Neural cell (in vitro differentiated cells): ENCODE measurements around the gene FOXP4. TPM values are rescaled to one million over a fixed set of nuclear protein-coding genes. Genes with fewer than 3 reads are reported as not detected.

ENCODE experiments used
- H2AFZ ChIP-seq: fragments of 200-600, 300-800 bp; sonication (generic), shearing (Covaris generic); 2 replicates; pipeline ENCODE4 v1.6.0; 2014; ENCODE audit warnings: low read depth, mild to moderate bottlenecking, antibody characterized with exemption, low read length, moderate library complexity
- H3F3A ChIP-seq: fragments of 200-600 bp; shearing (Covaris generic); 2 replicates; pipeline ENCODE4 v1.6.1; 2016; ENCODE audit warnings: mild to moderate bottlenecking, moderate library complexity, mixed read lengths, antibody characterized with exemption, low read length; ENCODE audit not compliant: insufficient read depth, poor library complexity, severe bottlenecking
- H3K27ac ChIP-seq: fragments of 200-600, 300-800 bp; sonication (generic), shearing (Covaris generic); 2 replicates; pipeline ENCODE4 v1.5.1; 2014; ENCODE audit warnings: mild to moderate bottlenecking, low read length, moderate library complexity
- H3K27me3 ChIP-seq: fragments of 300-800, 200-600 bp; sonication (generic), shearing (Covaris generic); 2 replicates; pipeline ENCODE4 v1.6.0; 2014; ENCODE audit warnings: mild to moderate bottlenecking, low read depth, low read length, moderate library complexity; ENCODE audit not compliant: insufficient read depth
- H3K36me3 ChIP-seq: fragments of 300-800, 200-600 bp; sonication (generic), shearing (Covaris generic); 2 replicates; pipeline ENCODE4 v1.5.1; 2014; ENCODE audit warnings: mild to moderate bottlenecking, antibody characterized with exemption, low read length, moderate library complexity; ENCODE audit not compliant: insufficient read depth
- H3K4me2 ChIP-seq: fragments of 300-800, 200-600 bp; sonication (generic), shearing (Covaris generic); 2 replicates; pipeline ENCODE4 v1.6.0; 2014; ENCODE audit warnings: mild to moderate bottlenecking, low read length
- H3K4me3 ChIP-seq: fragments of 300-800, 200-600 bp; sonication (generic), shearing (Covaris generic); 2 replicates; pipeline ENCODE4 v1.5.1; 2014; ENCODE audit warnings: mild to moderate bottlenecking, low read length, moderate library complexity
- H3K79me2 ChIP-seq: fragments of 200-600 bp; shearing (Covaris generic); replicated peaks from 2 replicates; pipeline ENCODE4 v1.6.0; 2014; ENCODE audit warnings: mild to moderate bottlenecking, low read length, moderate library complexity; ENCODE audit not compliant: insufficient read depth
- H3K9ac ChIP-seq: fragments of 300-800, 200-600 bp; sonication (generic), shearing (Covaris generic); 2 replicates; pipeline ENCODE4 v1.6.1; 2016; ENCODE audit warnings: mild to moderate bottlenecking, low read length, mixed read lengths
- H3K9me2 ChIP-seq: fragments of 200-600 bp; shearing (Covaris generic); 2 replicates; pipeline ENCODE4 v1.6.1; 2016; ENCODE audit warnings: mild to moderate bottlenecking, low read length, mixed read lengths; ENCODE audit not compliant: insufficient read depth
- H3K9me3 ChIP-seq: fragments of 200-600, 300-800 bp; sonication (generic), shearing (Covaris generic); 2 replicates; pipeline ENCODE4 v1.6.1; 2016; ENCODE audit warnings: mild to moderate bottlenecking, mixed run types, low read length, moderate library complexity, mixed read lengths
- H4K20me1 ChIP-seq: fragments of 200-600 bp; shearing (Covaris generic); 2 replicates; pipeline ENCODE4 v1.6.1; 2016; ENCODE audit warnings: mild to moderate bottlenecking, mixed run types; ENCODE audit not compliant: insufficient read depth
- CTCF ChIP-seq: fragments of 450-650 bp; IDR thresholded peaks from 2 replicates; pipeline ENCODE4 v1.5.1; 2014; ENCODE audit warnings: antibody characterized with exemption, mild to moderate bottlenecking, moderate library complexity; ENCODE audit not compliant: poor library complexity, severe bottlenecking
- EP300 ChIP-seq: fragments of 450-650 bp; conservative IDR thresholded peaks from 2 replicates; pipeline ENCODE4 v1.6.1; 2014; ENCODE audit warnings: antibody characterized with exemption, mild to moderate bottlenecking, moderate library complexity; ENCODE audit not compliant: poor library complexity, severe bottlenecking
- EZH2 ChIP-seq: fragments of 200-600, 300-800 bp; shearing (Covaris generic), sonication (generic); IDR thresholded peaks from 2 replicates; pipeline ENCODE4 v1.6.1; 2014; ENCODE audit warnings: antibody characterized with exemption, low read length, borderline replicate concordance, mild to moderate bottlenecking; ENCODE audit not compliant: insufficient read depth, poor library complexity, severe bottlenecking
- MXI1 ChIP-seq: fragments of 450-650 bp; conservative IDR thresholded peaks from 2 replicates; pipeline ENCODE4 v1.6.1; 2014; ENCODE audit warnings: antibody characterized with exemption, mild to moderate bottlenecking; ENCODE audit not compliant: poor library complexity, severe bottlenecking
- POLR2AphosphoS5 ChIP-seq: IDR thresholded peaks from 2 replicates; pipeline ENCODE4 v1.6.1; 2012
- RAD21 ChIP-seq: fragments of 450-650 bp; conservative IDR thresholded peaks from 2 replicates; pipeline ENCODE4 v1.6.1; 2014; ENCODE audit warnings: antibody characterized with exemption, mild to moderate bottlenecking, moderate library complexity
- REST ChIP-seq: IDR thresholded peaks from 2 replicates; pipeline ENCODE4 v1.6.1; 2012; ENCODE audit warnings: borderline replicate concordance
- SMC3 ChIP-seq: fragments of 450-650 bp; conservative IDR thresholded peaks from 2 replicates; pipeline ENCODE4 v1.6.1; 2014; ENCODE audit warnings: antibody characterized with exemption, mild to moderate bottlenecking, moderate library complexity; ENCODE audit not compliant: poor library complexity
- TAF1 ChIP-seq: IDR thresholded peaks from 2 replicates; pipeline ENCODE4 v1.6.1; 2012; ENCODE audit warnings: low read depth
- polyA plus RNA-seq: library from polyadenylated mRNA; depleted of rRNA; stranded (reverse); fragments of >200 nt; gene quantifications from 2 replicates; pipeline ENCODE4 v1.2.3, GENCODE V29; 2014

FOXP4 gene
- polyA plus RNA-seq, 1 donor from 2014 or later = 7.1 TPM

- no peak for TF ChIP-seq EZH2
- no peak for TF ChIP-seq SMC3
- no peak for TF ChIP-seq POLR2AphosphoS5
- TF ChIP-seq TAF1 = no peak
- TF ChIP-seq CTCF = no peak
- TF ChIP-seq RAD21 = no peak
- no peak for TF ChIP-seq MXI1
- Histone ChIP-seq H4K20me1 (peaks cover 47% of the 10 kb centered on the region), H3K9me3 (no peaks in the 10 kb centered on the region), H3K4me3 (peak overlapping the region; percentile 93), H3K27ac (no peak overlapping the region), H3F3A (no peaks in the 10 kb centered on the region), H3K9ac (peak overlapping the region; percentile 80), H3K4me2 (peak overlapping the region; percentile 76), H2AFZ (no peak overlapping the region), H3K27me3 (peaks cover 13% of the 10 kb centered on the region), H3K79me2 (peaks cover 77% of the 10 kb centered on the region), H3K9me2 (no peaks in the 10 kb centered on the region), H3K36me3 (no peaks in the 10 kb centered on the region)
Observed at GRCh38 chr6:41549673-41550072, 3.5 kb downstream of the FOXP4 start.

- H3F3A ChIP-seq = no peaks in the 10 kb centered on the region
- no peaks in the 10 kb centered on the region for H3K9me3 ChIP-seq
- peaks cover 91% of the 10 kb centered on the region for H3K79me2 ChIP-seq
- H3K4me3 ChIP-seq = peak overlapping the region; percentile 93
- H3K9ac ChIP-seq = no peak overlapping the region
- H3K4me2 ChIP-seq = peak overlapping the region; percentile 35
- no peak overlapping the region for H3K27ac ChIP-seq
- no peak overlapping the region for H2AFZ ChIP-seq
- no peaks in the 10 kb centered on the region for H3K36me3 ChIP-seq
- H4K20me1 ChIP-seq = peaks cover 51% of the 10 kb centered on the region
- H3K27me3 ChIP-seq = peaks cover 13% of the 10 kb centered on the region
- no peaks in the 10 kb centered on the region for H3K9me2 ChIP-seq
- TF ChIP-seq SMC3 = no peak
- no peak for TF ChIP-seq MXI1
- no peak for TF ChIP-seq EP300
- no peak for TF ChIP-seq CTCF
- TF ChIP-seq RAD21 = no peak
- no peak for TF ChIP-seq TAF1
- no peak for TF ChIP-seq REST
- TF ChIP-seq POLR2AphosphoS5 = no peak
- no peak for TF ChIP-seq EZH2
Observed at GRCh38 chr6:41551086-41551700, 5.0 kb downstream of the FOXP4 start.
